HepG2 (cell line): ENCODE measurements around the gene PCP4L1. TPM values are rescaled to one million over a fixed set of nuclear protein-coding genes. Genes with fewer than 3 reads are reported as not detected.

Source experiments
- CCDC6 ChIP-seq: sonication (generic); formaldehyde crosslinking; IDR thresholded peaks from 2 replicates; pipeline ENCODE4 v1.8.1; 2022; ENCODE audit warnings: mild to moderate bottlenecking, missing genetic modification reagents, moderate library complexity
- ELF4 ChIP-seq: sonication (generic); formaldehyde crosslinking; IDR thresholded peaks from 2 replicates; pipeline ENCODE4 v1.5.0; 2020; ENCODE audit warnings: missing genetic modification reagents, mild to moderate bottlenecking, moderate library complexity, borderline replicate concordance
- FOXK1 ChIP-seq: sonication (generic); formaldehyde crosslinking; IDR thresholded peaks from 2 replicates; pipeline ENCODE4 v1.4.0; 2020; ENCODE audit warnings: low read depth, missing genetic modification reagents, borderline replicate concordance
- NCOA2 ChIP-seq: sonication (generic); formaldehyde crosslinking; IDR thresholded peaks from 2 replicates; pipeline ENCODE4 v1.8.0; 2022; ENCODE audit warnings: inconsistent platforms
- RXRA ChIP-seq: sonication (generic); formaldehyde crosslinking; IDR thresholded peaks from 2 replicates; pipeline ENCODE4 v1.5.1; 2020; ENCODE audit warnings: missing genetic modification reagents
- SIN3A ChIP-seq: IDR thresholded peaks from 2 replicates; pipeline ENCODE4 v1.6.1; 2011; ENCODE audit warnings: low read depth, mild to moderate bottlenecking, control low read depth, low read length, borderline replicate concordance
- SP140L ChIP-seq: sonication (generic); formaldehyde crosslinking; IDR thresholded peaks from 2 replicates; pipeline ENCODE4 v1.4.0; 2020; ENCODE audit warnings: missing genetic modification reagents, borderline replicate concordance
- TAF1 ChIP-seq: sonication (generic); formaldehyde crosslinking; IDR thresholded peaks from 2 replicates; pipeline ENCODE4 v1.4.0; 2020; ENCODE audit warnings: missing genetic modification reagents
- USF2 ChIP-seq, 2 experiments: sonication (generic) in 1 of 2; formaldehyde crosslinking in 1 of 2; IDR thresholded peaks; 2 replicates each; pipeline versions ENCODE4 v1.5.1 to v1.6.1; 2011 to 2020; ENCODE audit warnings: borderline replicate concordance in 1 of 2, low read depth in 1 of 2, low read length in 1 of 2, mild to moderate bottlenecking in 1 of 2, missing genetic modification reagents in 1 of 2, moderate library complexity in 1 of 2
- ZMYM4 ChIP-seq: sonication (generic); formaldehyde crosslinking; IDR thresholded peaks from 2 replicates; pipeline ENCODE4 v1.8.1; 2023; ENCODE audit warnings: mild to moderate bottlenecking, missing genetic modification reagents
- ZNF512B ChIP-seq: sonication (generic); formaldehyde crosslinking; IDR thresholded peaks from 2 replicates; pipeline ENCODE4 v1.5.1; 2020; ENCODE audit warnings: missing genetic modification reagents, mild to moderate bottlenecking, borderline replicate concordance
- ZNF589 ChIP-seq: sonication (generic); formaldehyde crosslinking; conservative IDR thresholded peaks from 2 replicates; pipeline ENCODE4 v1.8.0; 2022; ENCODE audit warnings: mild to moderate bottlenecking, moderate library complexity, missing genetic modification reagents
- ZNF615 ChIP-seq: sonication (generic); formaldehyde crosslinking; IDR thresholded peaks from 2 replicates; pipeline ENCODE4 v1.5.0; 2020; ENCODE audit warnings: mild to moderate bottlenecking, missing genetic modification reagents, borderline replicate concordance
- ZNF646 ChIP-seq: sonication (generic); formaldehyde crosslinking; IDR thresholded peaks from 2 replicates; pipeline ENCODE4 v1.9.0; 2021; ENCODE audit warnings: mild to moderate bottlenecking, missing genetic modification reagents
- ZNF83 ChIP-seq: sonication (generic); formaldehyde crosslinking; IDR thresholded peaks from 2 replicates; pipeline ENCODE4 v1.4.0; 2020; ENCODE audit warnings: missing genetic modification reagents, mild to moderate bottlenecking, borderline replicate concordance
- polyA plus RNA-seq, 8 experiments: library from polyadenylated mRNA; depleted of rRNA in 3 of 8; stranded (reverse) in 7 of 8; unstranded in 1 of 8; fragments of >200 nt; fragmentation: Illumina TruSeq in 4 of 8; extraction: Trizol in 4 of 8; gene quantifications; 2 replicates each; pipeline versions ENCODE4 v1.2.1 to v1.2.3, GENCODE V29; 2011 to 2016; ENCODE audit warnings: low read depth in 4 of 8, missing spikeins in 1 of 8, mixed read lengths in 1 of 8; ENCODE audit not compliant: insufficient read depth in 1 of 8
- total RNA-seq, 5 experiments: library from RNA; depleted of rRNA; stranded (reverse); fragments of >200 nt; fragmentation: Illumina TruSeq; extraction: Trizol; gene quantifications; 2 replicates each; pipeline ENCODE4 v1.2.3, GENCODE V29; 2016; ENCODE audit warnings: low read depth in 1 of 5

PCP4L1 gene
- total and polyA plus RNA-seq, 2 of the 13 experiments (the other 11 are each of a cell fraction or from before 2014, with no cell fraction given) = 0.28 TPM; not detected in 1

GRCh38 chr1:161222175-161223019, 36.1 kb upstream of the PCP4L1 start (continued):
- no peak for TF ChIP-seq ZNF646 (CRISPR knock-in tag)
- TF ChIP-seq USF2 (IDR thresholded peaks at IDR 0.05; ENCODE audit: low read depth, low read length) = no peak
- TF ChIP-seq USF2 (CRISPR knock-in tag; IDR thresholded peaks at IDR 0.05; ENCODE audit: borderline replicate concordance) = 0 out of 2 replicates have a peak, but pooled peaks have one; percentile 34
- TF ChIP-seq ZNF512B = 0 out of 2 replicates have a peak, but pooled peaks have one; percentile 46
- 0 out of 2 replicates have a peak, but pooled peaks have one; percentile 16 for TF ChIP-seq SIN3A
- no peak for TF ChIP-seq ZNF83 (CRISPR knock-in tag)
- no peak for TF ChIP-seq ELF4
- TF ChIP-seq ZNF589 (CRISPR knock-in tag) = 0 out of 2 replicates have a peak, but pooled peaks have one; percentile 5
- 0 out of 2 replicates have a peak, but pooled peaks have one; percentile 2 for TF ChIP-seq NCOA2 (CRISPR knock-in tag)
- TF ChIP-seq SP140L = no peak
- TF ChIP-seq RXRA (CRISPR knock-in tag) = no peak
- 0 out of 2 replicates have a peak, but pooled peaks have one; percentile 8 for TF ChIP-seq ZNF615 (CRISPR knock-in tag)
- TF ChIP-seq ZMYM4 (CRISPR knock-in tag) = peak; percentile 20
- TF ChIP-seq CCDC6 (CRISPR knock-in tag) = peak; percentile 20; the same call in 1 of the 2 replicates
- TF ChIP-seq TAF1 (CRISPR knock-in tag) = peak; percentile 47; the same call in 1 of the 2 replicates
- TF ChIP-seq FOXK1 (CRISPR knock-in tag) = 0 out of 2 replicates have a peak, but pooled peaks have one; percentile 5
